ENCODE results near the gene EXOC3L1. TPM values are rescaled to one million over a fixed set of nuclear protein-coding genes. Genes with fewer than 3 reads are reported as not detected.
A peak's percentile ranks its signal among the peaks of the same experiment; 100 is the strongest.

EXOC3L1 gene
- total RNA-seq, 1 donor from 2014 or later: not detected

DNA sequence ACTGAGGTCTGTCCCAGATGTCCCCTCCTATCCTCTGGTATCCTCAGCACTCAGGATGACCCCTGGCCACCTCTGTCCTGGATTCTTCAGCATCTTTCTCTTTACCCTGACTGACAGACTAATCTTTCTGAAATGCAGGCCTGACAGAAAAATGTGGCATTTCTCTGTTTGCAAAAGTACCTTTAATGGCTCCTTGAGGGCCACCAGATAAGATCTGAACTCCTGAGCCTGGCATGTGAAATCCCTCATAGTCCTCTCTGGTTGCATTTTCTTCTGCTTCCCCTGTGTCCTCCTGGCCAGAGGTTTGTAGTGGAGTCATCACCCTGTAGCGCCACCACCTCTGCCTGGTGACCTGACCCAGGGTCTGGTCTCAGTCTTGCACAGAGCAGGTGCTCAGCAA, 6.9 kb upstream of the EXOC3L1 start:
- Histone ChIP-seq H3K79me2 (ENCODE audit: low read depth) (peaks cover 24% of the 10 kb centered on the region), H3K9me3 (ENCODE audit: low read depth) (no peaks in the 10 kb centered on the region), H3K27me3 (no peaks in the 10 kb centered on the region), H3K9ac (no peak overlapping the region), H3K27ac (no peak overlapping the region), H3K4me2 (no peak overlapping the region), H2AFZ (replicated peaks) (no peak overlapping the region), H4K20me1 (ENCODE audit: low read depth) (peaks cover 55% of the 10 kb centered on the region), H3K4me1 (peaks cover 14% of the 10 kb centered on the region), H3K4me3 (no peak overlapping the region), H3K36me3 (no peaks in the 10 kb centered on the region), H3F3A (ENCODE audit: low read depth) (peaks cover 24% of the 10 kb centered on the region)
- Mint-ChIP-seq H3K36me3 (peaks cover 18% of the 10 kb centered on the region), H3K27ac (peak overlapping the region; percentile 26), H3K27me3 (ENCODE audit: insufficient read depth, low read depth) (peaks cover 5% of the 10 kb centered on the region), H3K4me3 (peak overlapping the region; percentile 4), H3K9me3 (no peaks in the 10 kb centered on the region), H3K4me1 (peaks cover 16% of the 10 kb centered on the region)
- TF ChIP-seq EZH2phosphoT487 (IDR thresholded peaks at IDR 0.05) (no peak), EZH2 (IDR thresholded peaks at IDR 0.05) (no peak)
- TF ChIP-seq, protein P1, sequence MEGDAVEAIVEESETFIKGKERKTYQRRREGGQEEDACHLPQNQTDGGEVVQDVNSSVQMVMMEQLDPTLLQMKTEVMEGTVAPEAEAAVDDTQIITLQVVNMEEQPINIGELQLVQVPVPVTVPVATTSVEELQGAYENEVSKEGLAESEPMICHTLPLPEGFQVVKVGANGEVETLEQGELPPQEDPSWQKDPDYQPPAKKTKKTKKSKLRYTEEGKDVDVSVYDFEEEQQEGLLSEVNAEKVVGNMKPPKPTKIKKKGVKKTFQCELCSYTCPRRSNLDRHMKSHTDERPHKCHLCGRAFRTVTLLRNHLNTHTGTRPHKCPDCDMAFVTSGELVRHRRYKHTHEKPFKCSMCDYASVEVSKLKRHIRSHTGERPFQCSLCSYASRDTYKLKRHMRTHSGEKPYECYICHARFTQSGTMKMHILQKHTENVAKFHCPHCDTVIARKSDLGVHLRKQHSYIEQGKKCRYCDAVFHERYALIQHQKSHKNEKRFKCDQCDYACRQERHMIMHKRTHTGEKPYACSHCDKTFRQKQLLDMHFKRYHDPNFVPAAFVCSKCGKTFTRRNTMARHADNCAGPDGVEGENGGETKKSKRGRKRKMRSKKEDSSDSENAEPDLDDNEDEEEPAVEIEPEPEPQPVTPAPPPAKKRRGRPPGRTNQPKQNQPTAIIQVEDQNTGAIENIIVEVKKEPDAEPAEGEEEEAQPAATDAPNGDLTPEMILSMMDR (IDR thresholded peaks at IDR 0.05): no peak
- DNase-seq (ENCODE audit: low spot score): no peak

DNA sequence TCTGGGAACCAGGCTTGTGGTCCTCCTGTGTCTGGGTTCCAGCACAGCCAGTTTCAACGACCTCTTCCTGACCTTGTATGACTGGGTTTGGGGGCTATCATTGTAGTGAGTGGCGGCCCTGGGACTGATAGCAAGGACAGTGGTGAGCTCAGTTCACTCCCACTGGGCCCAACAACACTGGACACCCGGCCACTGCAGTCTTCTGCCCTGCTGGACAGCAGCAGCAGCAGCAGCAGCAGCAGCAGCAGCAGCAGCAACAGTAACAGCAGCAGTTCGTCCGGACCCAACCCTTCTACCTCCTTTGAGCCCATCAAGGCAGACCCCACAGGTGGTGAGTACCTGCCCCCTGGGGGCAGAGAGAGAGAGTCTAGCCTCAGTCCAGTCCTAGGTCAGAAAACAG, 5.7 kb upstream of the EXOC3L1 start:
- Mint-ChIP-seq H3K27ac (no peak overlapping the region), H3K36me3 (peaks cover 18% of the 10 kb centered on the region), H3K4me1 (peaks cover 22% of the 10 kb centered on the region), H3K9me3 (no peaks in the 10 kb centered on the region), H3K4me3 (no peak overlapping the region), H3K27me3 (ENCODE audit: insufficient read depth, low read depth) (peaks cover 5% of the 10 kb centered on the region)
- H3K4me3 ChIP-seq: no peak overlapping the region
- H3K9me3 ChIP-seq (ENCODE audit: low read depth): no peaks in the 10 kb centered on the region
- no peak for DNase-seq (ENCODE audit: low spot score)
- no peak overlapping the region for H3K27ac ChIP-seq
- H2AFZ ChIP-seq (replicated peaks): no peak overlapping the region
- H3K4me2 ChIP-seq: no peak overlapping the region
- H4K20me1 ChIP-seq (ENCODE audit: low read depth): peaks cover 53% of the 10 kb centered on the region
- H3K36me3 ChIP-seq: no peaks in the 10 kb centered on the region
- H3F3A ChIP-seq (ENCODE audit: low read depth): peaks cover 24% of the 10 kb centered on the region
- H3K4me1 ChIP-seq: peaks cover 14% of the 10 kb centered on the region
- H3K9ac ChIP-seq: no peak overlapping the region
- TF ChIP-seq, protein P1 (IDR thresholded peaks at IDR 0.05): no peak
- TF ChIP-seq EZH2phosphoT487 (IDR thresholded peaks at IDR 0.05) (no peak), EZH2 (IDR thresholded peaks at IDR 0.05) (no peak)
- peaks cover 24% of the 10 kb centered on the region for H3K79me2 ChIP-seq (ENCODE audit: low read depth)
- no peaks in the 10 kb centered on the region for H3K27me3 ChIP-seq

DNA sequence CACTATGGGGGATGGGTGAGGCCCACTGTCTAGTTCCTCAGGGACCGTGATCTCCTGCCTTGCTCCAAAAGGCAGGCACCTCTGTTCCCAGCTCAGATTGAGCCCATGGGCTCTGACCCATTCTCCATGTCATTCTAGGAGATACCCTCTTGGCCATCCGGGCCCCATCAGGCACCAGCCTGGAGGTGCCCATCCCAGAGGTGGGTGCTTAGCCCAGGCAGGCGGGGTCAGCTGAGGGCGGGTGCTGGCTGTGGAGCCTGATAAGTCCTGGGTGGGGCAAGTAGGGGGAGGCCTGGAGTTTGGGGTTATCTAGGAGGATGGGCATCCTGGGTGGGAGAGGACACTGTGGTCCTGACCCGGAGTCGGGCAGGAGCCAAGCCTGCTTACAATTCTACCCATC, 4.3 kb upstream of the EXOC3L1 start:
- Histone ChIP-seq H3K27ac (no peak overlapping the region), H4K20me1 (ENCODE audit: low read depth) (peaks cover 43% of the 10 kb centered on the region), H3F3A (ENCODE audit: low read depth) (peaks cover 20% of the 10 kb centered on the region), H3K36me3 (no peaks in the 10 kb centered on the region), H3K9me3 (ENCODE audit: low read depth) (no peaks in the 10 kb centered on the region), H3K4me1 (peaks cover 14% of the 10 kb centered on the region), H3K4me2 (no peak overlapping the region), H3K79me2 (ENCODE audit: low read depth) (peaks cover 24% of the 10 kb centered on the region), H3K9ac (no peak overlapping the region), H2AFZ (replicated peaks) (no peak overlapping the region), H3K27me3 (no peaks in the 10 kb centered on the region), H3K4me3 (no peak overlapping the region)
- Mint-ChIP-seq H3K36me3 (peaks cover 16% of the 10 kb centered on the region), H3K27me3 (ENCODE audit: insufficient read depth, low read depth) (peaks cover 5% of the 10 kb centered on the region), H3K4me1 (peaks cover 22% of the 10 kb centered on the region), H3K4me3 (peak overlapping the region; percentile 92), H3K27ac (no peak overlapping the region), H3K9me3 (no peaks in the 10 kb centered on the region)
- TF ChIP-seq EZH2 (IDR thresholded peaks at IDR 0.05) (no peak), EZH2phosphoT487 (IDR thresholded peaks at IDR 0.05) (no peak)
- no peak for DNase-seq (ENCODE audit: low spot score)

DNA sequence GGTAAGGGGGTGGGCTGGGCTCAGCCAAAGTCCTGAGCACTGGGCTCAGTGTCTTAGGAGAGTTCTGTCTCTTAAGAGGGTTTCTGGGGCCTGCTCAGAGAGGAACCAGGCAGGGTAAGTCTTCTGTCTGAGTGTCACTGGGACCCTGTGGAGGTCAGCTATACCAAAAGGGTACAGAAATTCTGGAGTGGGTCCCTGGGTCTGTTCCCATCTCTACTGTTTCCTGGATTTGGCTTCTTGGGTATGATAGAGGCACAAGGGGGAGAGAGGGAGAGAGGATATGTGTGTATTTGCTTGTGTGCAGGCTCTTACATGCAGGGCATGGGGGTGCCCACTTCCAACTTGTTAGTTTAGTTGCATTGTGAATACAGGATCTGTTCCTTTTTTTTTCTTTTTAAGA, 3.6 kb upstream of the EXOC3L1 start:
- no peaks in the 10 kb centered on the region for H3K9me3 Mint-ChIP-seq
- H3K27ac ChIP-seq: no peak overlapping the region
- no peaks in the 10 kb centered on the region for H3K36me3 ChIP-seq
- H4K20me1 ChIP-seq (ENCODE audit: low read depth): peaks cover 36% of the 10 kb centered on the region
- DNase-seq (ENCODE audit: low spot score): no peak
- TF ChIP-seq EZH2 (IDR thresholded peaks at IDR 0.05) (no peak), EZH2phosphoT487 (IDR thresholded peaks at IDR 0.05) (no peak)
- TF ChIP-seq, protein P1 (IDR thresholded peaks at IDR 0.05): no peak
- no peak overlapping the region for H3K27ac Mint-ChIP-seq
- H3K4me1 Mint-ChIP-seq: peaks cover 22% of the 10 kb centered on the region
- H3K4me2 ChIP-seq: peak overlapping the region; percentile 97
- no peak overlapping the region for H2AFZ ChIP-seq (replicated peaks)
- no peaks in the 10 kb centered on the region for H3K9me3 ChIP-seq (ENCODE audit: low read depth)
- peaks cover 24% of the 10 kb centered on the region for H3K79me2 ChIP-seq (ENCODE audit: low read depth)
- peaks cover 13% of the 10 kb centered on the region for H3F3A ChIP-seq (ENCODE audit: low read depth)
- peaks cover 5% of the 10 kb centered on the region for H3K27me3 Mint-ChIP-seq (ENCODE audit: insufficient read depth, low read depth)
- H3K4me1 ChIP-seq: peaks cover 7% of the 10 kb centered on the region
- peak overlapping the region; percentile 90 for H3K9ac ChIP-seq
- H3K27me3 ChIP-seq: no peaks in the 10 kb centered on the region
- H3K4me3 Mint-ChIP-seq: peak overlapping the region; percentile 92
- peaks cover 16% of the 10 kb centered on the region for H3K36me3 Mint-ChIP-seq
- peak overlapping the region; percentile 82 for H3K4me3 ChIP-seq

All from neural progenitor cell (in vitro differentiated cells).